GM12878 (cell line): ENCODE data around the gene CTXN1. TPM values are rescaled to one million over a fixed set of nuclear protein-coding genes. Genes with fewer than 3 reads are reported as not detected.

Source experiments
- ATAC-seq: fragments of 200-7000 bp; cut with Tn5 transposase; 3 replicates; pipeline ENCODE4 v1.9.1; 2020; ENCODE audit warnings: mild to moderate bottlenecking, moderate library complexity
- BruUV-seq: library from RNA; stranded (reverse); fragments of 400-500 nt; replicated peaks from 2 replicates; lab custom pipeline; 2021; lab: Mats Ljungman, UMichigan
- CTCF ChIA-PET: fragments of 300-600 bp; sonication (Branson Sonifier 250); formaldehyde crosslinking; extraction: SDS; loops from one replicate; lab custom pipeline; 2021; ENCODE audit warnings: inconsistent platforms; lab: Yijun Ruan, JAX
- POLR2A ChIA-PET: fragments of 350-600 bp; formaldehyde crosslinking; extraction: SDS; loops from one replicate; lab custom pipeline; 2021; ENCODE audit warnings: inconsistent platforms; lab: Charles Lee
- RAD21 ChIA-PET: fragments of 300-600 bp; sonication (Branson Sonifier 250); formaldehyde crosslinking; loops from one replicate; lab custom pipeline; 2023; ENCODE audit warnings: antibody characterized with exemption; ENCODE audit not compliant: unreplicated experiment; lab: Charles Lee
- SMC1A ChIA-PET: fragments of 300-600 bp; sonication (Branson Sonifier 250); formaldehyde crosslinking; loops from one replicate; lab custom pipeline; 2023; ENCODE audit not compliant: unreplicated experiment, uncharacterized antibody; lab: Charles Lee
- DNase-seq: peaks from one replicate; pipeline ENCODE4 v3.0.0-alpha.2; 2011; ENCODE audit warnings: low read depth, low spot score
- FAIRE-seq: peaks from 3 replicates; lab custom pipeline; 2011; peaks lifted over from hg19 to GRCh38; lab: Jason Lieb, UNC
- H2AFZ ChIP-seq: 2 replicates; pipeline ENCODE4 v1.6.0; 2011; ENCODE audit warnings: low read depth, low read length, control low read depth; ENCODE audit not compliant: control insufficient read depth
- H3K27ac ChIP-seq: 2 replicates; pipeline ENCODE4 v1.5.1; 2011; ENCODE audit warnings: control low read depth; ENCODE audit not compliant: control insufficient read depth, insufficient read depth
- H3K27me3 ChIP-seq, 2 experiments: replicated peaks in 1 of 2; 2 replicates each; pipeline versions ENCODE4 v1.6.0 to v1.6.1; 2011; ENCODE audit warnings: low read length in 1 of 2; ENCODE audit not compliant: control insufficient read depth in 2 of 2, insufficient read depth in 2 of 2
- H3K36me3 ChIP-seq, 2 experiments: 2 replicates each; pipeline ENCODE4 v1.5.1; 2011; ENCODE audit warnings: low read length in 1 of 2; ENCODE audit not compliant: control insufficient read depth in 2 of 2, insufficient read depth in 2 of 2
- H3K4me1 ChIP-seq: 2 replicates; pipeline ENCODE4 v1.6.1; 2011; ENCODE audit warnings: mild to moderate bottlenecking, low read length, moderate library complexity, mixed read lengths; ENCODE audit not compliant: control insufficient read depth, insufficient read depth
- H3K4me2 ChIP-seq: 2 replicates; pipeline ENCODE4 v1.6.0; 2011; ENCODE audit warnings: control low read depth; ENCODE audit not compliant: control insufficient read depth, insufficient read depth
- H3K4me3 ChIP-seq: fragments of 200-600 bp; sonication (generic); 2 replicates; pipeline ENCODE4 v1.5.1; 2016
- H3K79me2 ChIP-seq: 2 replicates; pipeline ENCODE4 v1.6.0; 2011; ENCODE audit warnings: low read length; ENCODE audit not compliant: control insufficient read depth, insufficient read depth
- H3K9ac ChIP-seq: 2 replicates; pipeline ENCODE4 v1.8.0; 2011; ENCODE audit warnings: low read length, control low read depth, mixed read lengths; ENCODE audit not compliant: control insufficient read depth, insufficient read depth
- H3K9me3 ChIP-seq: replicated peaks from 3 replicates; pipeline ENCODE4 v1.5.1; 2011; ENCODE audit warnings: mild to moderate bottlenecking, low read length; ENCODE audit not compliant: control insufficient read depth, insufficient read depth
- H4K20me1 ChIP-seq: 2 replicates; pipeline ENCODE4 v1.6.0; 2011; ENCODE audit not compliant: control insufficient read depth, insufficient read depth
- NR2C2 ChIP-seq: IDR thresholded peaks from 2 replicates; pipeline ENCODE4 v1.6.1; 2011; ENCODE audit warnings: borderline replicate concordance, low read depth; ENCODE audit not compliant: control insufficient read depth, insufficient read length
- ZNF207 ChIP-seq: fragments of 450-650 bp; IDR thresholded peaks from 2 replicates; pipeline ENCODE4 v1.6.1; 2014; ENCODE audit warnings: antibody characterized with exemption, mild to moderate bottlenecking, borderline replicate concordance
- WGBS: methylation state at CpG from one replicate; pipeline ENCODE4 v1.1.6; 2016; ENCODE audit warnings: low lambda C conversion rate; ENCODE audit not compliant: insufficient replicate concordance, insufficient coverage; ENCODE audit errors: missing lambda C conversion rate; 5-methylcytosine and 5-hydroxymethylcytosine counted together
- in situ Hi-C: fragments of 300-500 bp; cut with MboI; formaldehyde crosslinking; loops from 9 replicates; pipeline ENCODE4 v1.14.3; 2018; ENCODE audit warnings: mixed read lengths
- intact Hi-C: fragments of 100-400 bp; cut with micrococcal nuclease; formaldehyde crosslinking; loops from one replicate; pipeline ENCODE4 v1.14.2; 2022; ENCODE audit not compliant: unreplicated experiment
- polyA plus RNA-seq, 11 experiments: library from polyadenylated mRNA; depleted of rRNA in 4 of 11; unstranded in 6 of 11; stranded (reverse) in 5 of 11; fragments of >200 nt; fragmentation: Nextera tagmentation in 4 of 11; fragmentation: Illumina TruSeq in 1 of 11; extraction: Ambion mirVana in 4 of 11; extraction: Trizol in 1 of 11; gene quantifications; 1 replicate in 1 of 11; 2 replicates in 10 of 11; pipeline versions ENCODE4 v1.2.1 to v1.2.3, GENCODE V29; 2011 to 2016; ENCODE audit warnings: inconsistent platforms in 2 of 11, missing spikeins in 2 of 11, low read depth in 1 of 11
- total RNA-seq, 4 experiments: library from RNA; depleted of rRNA in 3 of 4; stranded (reverse); fragments of >200 nt in 3 of 4; fragmentation: Illumina TruSeq in 1 of 4; extraction: Trizol in 1 of 4; gene quantifications; 2 replicates each; pipeline versions ENCODE4 v1.2.1 to v1.2.3, GENCODE V29; 2013 to 2021

The CTXN1 gene
- total and polyA plus RNA-seq, 10 of the 15 experiments (the other 5 are each of a cell fraction or from before 2014, with no cell fraction given), result 0.04 to 1.0 (median 0.38) TPM; not detected in 4

DNA sequence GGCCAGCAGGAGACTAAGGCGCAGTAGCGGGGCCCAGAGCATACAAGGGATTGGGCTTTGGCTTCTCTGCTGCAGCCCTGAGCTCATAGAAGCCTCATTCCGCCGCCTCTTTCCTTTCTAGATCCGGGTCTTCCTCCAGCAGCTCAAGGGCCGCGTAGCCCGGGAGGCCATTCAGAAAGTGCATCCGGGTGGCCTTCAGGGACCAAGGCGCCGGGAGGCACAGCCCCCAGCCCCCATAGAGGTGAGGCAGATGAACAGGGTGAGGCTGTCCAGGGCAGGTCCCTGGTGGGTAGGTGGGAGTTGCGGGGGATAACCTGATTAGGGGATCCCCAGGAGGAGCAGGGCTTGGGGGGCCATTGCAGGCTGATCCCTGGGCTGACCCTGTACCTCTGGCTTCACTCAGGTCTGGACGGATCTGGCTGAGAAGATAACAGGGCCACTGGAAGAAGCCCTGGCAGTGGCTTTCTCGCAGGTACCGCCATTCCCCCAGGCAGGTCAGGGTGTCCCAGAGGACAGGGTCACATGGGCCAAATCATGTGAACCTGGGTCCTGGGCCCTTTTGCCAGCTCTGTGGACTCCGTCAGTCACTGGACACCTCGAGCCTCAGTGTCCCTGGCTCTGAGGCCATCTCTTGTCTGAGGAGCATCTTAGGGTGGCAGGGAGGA lies 4.5 kb downstream of the CTXN1 start:
- Histone ChIP-seq H3K9ac (peak overlapping the region; percentile 53), H2AFZ (peak overlapping the region; percentile 83), H3K4me3 (peak overlapping the region; percentile 65), H3K4me1 (peaks cover 11% of the 10 kb centered on the region), H3K36me3 (no peaks in the 10 kb centered on the region; a peak in 1 of 4 replicates), H4K20me1 (no peaks in the 10 kb centered on the region), H3K27me3 (peaks cover 6 to 21% of the 10 kb centered on the region in 2 experiments), H3K9me3 (no peaks in the 10 kb centered on the region; the same call in 2 of the 3 replicates), H3K79me2 (no peaks in the 10 kb centered on the region), H3K27ac (peak overlapping the region; percentile 19; the same call in 1 of the 2 replicates), H3K4me2 (peak overlapping the region; percentile 96)
- 52% methylated on average over 17 of the region's 17 CpGs for WGBS
- DNase-seq (no peak), FAIRE-seq (no peak), ATAC-seq (no peak)
- ChIA-PET CTCF (interaction anchor here (1.3 to 3.9 kb wide), 6 partner anchors 18 to 353 kb away, joined by 3 to 32 read pairs (median 10); partner anchors contain the start of genes MAP2K7 and TIMM44), RAD21 (interaction anchor here (0.6 to 2.5 kb wide), 8 partner anchors 18 to 819 kb away, joined by 3 to 17 read pairs (median 5); partner anchors contain the start of genes MAP2K7 and TIMM44), POLR2A (interaction anchor here (0.5 to 2.9 kb wide), 7 partner anchors 8 to 822 kb away, joined by 4 to 27 read pairs (median 4); partner anchors contain the start of genes MAP2K7 and TIMM44), SMC1A (interaction anchor here (2.5 kb wide), 1 partner anchor 18 kb away, joined by 13 read pairs; the partner anchor contains the start of gene MAP2K7)
- intact Hi-C loops (no loop called here), in situ Hi-C loops (no loop called here)
- no TSS peak for BruUV-seq
- TF ChIP-seq NR2C2 (no peak), ZNF207 (0 out of 2 replicates have a peak, but pooled peaks have one; percentile 0)
